COLO829 (cell line): ENCODE measurements around the gene TCEAL7.
A peak's percentile ranks its signal among the peaks of the same experiment; 100 is the strongest.

Experiments used
- DNase-seq: peaks from one replicate; pipeline ENCODE4 v3.0.0; 2012; ENCODE audit warnings: low spot score

The TCEAL7 gene

DNA sequence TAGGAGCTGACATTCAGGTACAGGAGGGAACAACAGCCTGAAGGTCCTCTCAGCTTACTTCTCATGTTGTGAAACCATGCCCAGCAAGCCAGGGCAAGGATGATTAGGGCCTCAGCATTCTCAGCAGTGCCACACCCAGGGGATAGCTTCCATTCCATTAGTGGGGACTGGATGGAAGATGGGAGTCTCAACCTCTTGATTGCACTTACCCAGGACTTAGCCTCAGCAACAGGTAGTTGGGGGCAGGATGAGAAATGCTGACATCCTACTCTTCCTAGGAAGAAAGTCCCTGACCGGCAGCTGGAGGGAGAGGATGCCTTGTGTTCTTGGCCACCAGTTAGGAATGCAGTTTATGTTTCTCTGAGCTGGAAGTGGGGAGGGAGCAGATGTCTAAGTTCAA, 37.5 kb downstream of the TCEAL7 start:
- DNase-seq = no peak

DNA sequence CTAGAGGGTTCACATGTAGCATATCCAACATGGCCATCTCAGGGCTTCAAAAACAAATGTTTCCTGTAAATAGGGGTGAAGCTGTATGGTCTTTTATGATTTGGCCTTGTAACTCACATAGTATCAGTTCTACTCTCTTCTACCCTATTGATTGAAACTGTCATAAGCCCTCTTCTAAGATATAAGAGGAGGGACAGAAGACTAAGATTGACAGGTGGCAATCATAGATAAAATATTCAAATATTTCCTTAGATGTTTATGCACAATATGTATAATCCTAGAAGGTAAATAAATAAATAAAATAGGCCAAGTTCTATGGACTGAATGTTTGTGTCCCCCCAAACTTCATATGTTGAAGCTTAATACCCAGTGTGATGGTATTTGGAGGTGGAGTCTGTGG, 39.4 kb downstream of the TCEAL7 start:
- DNase-seq = no peak

DNA sequence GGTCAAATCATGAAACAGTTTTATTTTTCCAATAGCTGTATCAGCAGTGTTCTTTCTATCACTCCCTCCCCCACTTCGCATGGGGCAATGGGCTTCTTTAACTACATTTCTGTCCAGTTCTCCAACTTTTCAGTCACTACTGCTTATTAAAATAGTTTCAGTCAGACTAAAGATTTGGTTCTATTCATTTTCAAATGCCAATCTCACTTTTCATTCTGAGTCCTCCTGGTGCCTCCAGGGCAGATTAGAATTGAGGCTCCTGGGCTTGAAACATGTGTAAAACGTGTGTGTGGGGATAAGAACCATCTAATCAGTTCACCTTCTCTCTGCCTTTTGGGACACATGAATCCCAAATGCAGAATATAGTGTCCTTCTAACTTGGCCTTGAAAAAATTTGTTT, 42.8 kb downstream of the TCEAL7 start:
- DNase-seq = no peak

DNA sequence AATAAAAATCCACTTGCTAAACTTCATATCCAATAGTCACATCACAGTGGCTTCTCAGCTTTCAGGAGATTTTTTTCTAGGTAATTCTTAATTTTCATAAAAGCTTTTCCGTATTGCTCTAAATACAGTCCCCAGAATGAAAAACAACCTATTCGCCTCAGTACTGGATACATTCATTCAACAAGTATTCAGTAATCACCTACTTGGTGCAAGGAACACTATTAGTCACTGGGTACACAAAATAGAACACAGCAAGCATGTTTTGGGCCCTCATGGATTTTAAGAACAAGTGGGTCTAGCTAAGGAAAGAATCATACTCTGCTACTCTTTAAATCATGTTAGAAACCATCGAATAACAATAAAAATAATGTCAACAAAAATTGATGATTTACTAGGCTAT, 43.5 kb downstream of the TCEAL7 start:
- DNase-seq = no peak

DNA sequence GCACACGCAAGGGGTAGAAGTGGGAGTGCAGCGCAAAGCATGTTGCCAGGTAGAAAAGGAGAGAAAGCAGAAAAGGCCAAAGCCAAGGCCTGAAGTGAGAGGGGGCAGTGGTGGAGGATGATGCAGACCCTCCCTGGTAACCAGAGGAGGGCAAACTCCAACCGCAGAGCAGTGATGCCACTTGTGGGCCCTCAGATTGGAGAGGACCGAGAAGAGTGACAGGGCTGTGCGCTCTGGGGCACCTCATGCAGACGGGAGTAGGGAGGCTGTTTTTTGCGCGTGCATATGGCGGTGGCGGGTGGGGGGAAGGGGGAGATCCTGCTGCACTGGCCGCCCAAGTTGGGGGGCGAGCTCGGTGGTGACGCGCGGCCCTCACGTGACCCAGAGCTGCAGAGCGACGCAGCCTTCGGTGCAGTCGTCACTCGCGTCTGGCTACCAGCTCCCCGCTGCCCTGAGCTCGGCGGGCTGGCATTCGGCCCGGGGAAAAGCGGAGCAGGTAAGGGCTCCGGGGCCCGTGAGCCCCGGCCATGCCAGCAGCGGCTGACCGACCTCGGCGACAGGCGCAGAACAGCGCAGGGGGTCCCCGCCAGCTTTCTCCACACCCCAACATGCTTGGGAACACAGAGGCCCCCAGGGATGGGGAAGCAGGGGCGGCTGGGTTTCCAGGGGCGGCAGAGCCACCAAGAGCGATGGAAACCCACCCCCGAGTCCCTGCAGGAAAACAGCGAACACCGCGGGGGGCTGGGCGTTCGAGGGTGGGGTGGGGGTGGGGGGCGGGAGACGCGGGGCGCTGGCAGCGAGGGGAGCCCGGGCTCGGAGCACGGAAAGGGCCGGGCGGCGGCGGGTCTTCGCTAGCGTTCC, 46.3 kb downstream of the TCEAL7 start, which contains the start of gene BEX3:
Gene BEX3, plus strand, starts transcription at position 421 of the 861 bp plus-strand sequence. CDS start 984 bp downstream, outside the sequence.
- peak; percentile 36 for DNase-seq

DNA sequence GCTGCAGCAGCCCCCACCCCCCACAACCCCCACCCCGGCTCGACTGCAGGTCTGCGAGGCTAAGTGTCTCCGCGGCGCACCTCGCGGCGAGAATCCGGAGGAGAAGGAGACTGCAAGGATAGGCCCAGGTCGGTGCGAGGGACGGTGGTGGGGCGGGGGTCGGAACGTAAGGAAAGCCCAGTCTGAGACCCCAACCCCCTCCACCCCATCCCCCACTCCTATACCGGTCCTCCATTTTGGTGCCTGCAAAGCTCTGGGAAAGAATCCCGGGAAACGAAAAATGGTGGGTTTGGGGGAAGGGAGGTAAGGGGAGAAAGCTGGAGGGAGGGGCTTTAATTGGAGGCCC, 46.9 kb downstream of the TCEAL7 start:
- peak; percentile 23 for DNase-seq

DNA sequence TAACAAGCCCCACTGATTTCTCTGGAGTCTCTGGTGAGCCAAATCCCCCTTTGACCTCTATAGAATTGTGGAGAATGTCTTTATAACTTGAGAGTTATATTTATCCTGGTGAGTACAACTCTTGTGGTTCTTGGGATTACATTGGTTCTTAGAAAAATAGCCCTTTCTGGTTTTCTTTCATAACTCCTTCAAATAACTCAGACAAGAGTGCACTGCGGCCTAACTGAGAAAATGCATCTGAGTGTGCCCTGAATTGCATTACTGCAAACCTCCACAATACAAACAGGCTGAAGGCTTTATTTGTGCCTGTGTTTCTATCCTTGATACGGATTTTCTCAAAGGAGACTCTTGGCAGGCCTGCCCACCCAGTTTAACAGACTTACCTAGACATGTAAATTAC, 49.0 kb downstream of the TCEAL7 start:
- no peak for DNase-seq
